DLD1 (cell line): ENCODE results near the gene EMC6.
"Not testable (repeated sequence)": the region's sequence is repeated elsewhere in the genome, so short reads cannot be mapped to it uniquely, and the experiment has no call there.

ENCODE experiments used
- in situ Hi-C: cut with HindIII; loops from 2 replicates; pipeline ENCODE4 v1.10.0; 2017; ENCODE audit warnings: low sequenced_read_pairs

Gene EMC6

GRCh38 chr17:3679531-3680126, 11.0 kb downstream of the EMC6 start:
- in situ Hi-C loops, result no loop called here

GRCh38 chr17:3681057-3681456, 12.4 kb downstream of the EMC6 start:
- in situ Hi-C loops, result no loop called here

DNA sequence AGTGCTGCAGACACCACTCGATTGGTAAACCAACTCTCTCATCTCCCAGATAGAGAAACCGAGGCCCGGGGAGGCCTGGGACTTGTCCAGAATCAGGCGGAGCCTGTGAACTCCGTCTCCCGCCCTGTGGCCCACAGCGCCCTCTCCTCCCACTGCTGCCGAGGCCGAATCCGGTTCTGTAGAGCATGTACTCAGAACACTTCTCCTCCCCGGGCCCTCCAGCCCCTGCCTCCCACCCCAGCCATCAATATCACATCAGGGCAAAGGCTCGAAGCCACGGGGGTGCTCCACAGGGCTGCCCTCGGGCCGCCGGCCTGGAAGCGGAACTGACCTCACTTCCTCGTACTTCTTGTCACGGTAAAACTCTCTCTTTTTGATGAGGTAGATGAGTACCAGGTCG, 13.0 kb downstream of the EMC6 start:
- in situ Hi-C loops, result no loop called here

- in situ Hi-C loops, result no loop called here
These were observed 13.4 kb downstream of the EMC6 start for GRCh38 chr17:3682033-3682432.

DNA sequence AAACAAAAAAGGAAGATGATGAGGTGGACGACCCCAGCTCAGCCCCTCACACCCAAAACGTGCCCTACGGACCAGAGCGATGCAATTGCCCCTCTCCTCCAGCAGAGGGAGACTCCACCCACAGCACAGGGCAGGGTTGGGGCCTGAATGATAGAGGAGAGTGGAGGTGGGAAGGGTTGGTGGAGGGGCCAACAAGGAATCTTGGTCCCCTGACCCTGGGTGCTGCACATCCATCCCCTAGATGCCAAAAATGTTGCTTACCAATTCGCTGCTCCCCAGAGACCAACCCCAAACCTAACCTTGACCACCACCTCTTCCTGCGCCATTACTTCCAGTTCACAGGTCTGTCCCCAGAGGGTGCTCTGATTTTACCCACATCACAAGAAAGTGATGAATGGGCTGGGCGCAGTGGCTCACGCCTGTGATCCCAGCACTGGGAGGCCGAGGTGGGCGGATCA, 14.5 kb downstream of the EMC6 start:
- in situ Hi-C loops, result no loop called here

DNA sequence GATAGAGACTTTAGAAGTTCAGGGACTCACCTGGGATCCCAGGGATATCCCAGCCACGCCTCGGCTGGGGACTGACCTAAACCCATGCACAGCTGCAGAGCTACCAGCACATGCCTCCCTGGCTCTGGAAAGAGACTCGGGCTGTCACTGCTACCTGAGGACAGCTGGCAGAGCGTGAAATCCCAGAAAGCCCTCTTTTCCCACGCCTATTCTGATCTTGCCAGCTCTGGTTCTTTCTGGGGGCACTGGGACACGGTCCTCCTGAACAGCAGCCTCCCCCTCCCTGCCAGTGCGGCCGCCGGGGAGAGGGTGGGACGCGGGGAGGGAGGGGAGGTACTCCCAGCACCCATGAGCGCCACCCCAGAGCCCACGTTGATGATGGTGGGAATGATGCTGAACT, 16.6 kb downstream of the EMC6 start:
- in situ Hi-C loops, result no loop called here

- in situ Hi-C loops, result no loop called here
These were observed 19.5 kb downstream of the EMC6 start for GRCh38 chr17:3688027-3688553.

DNA sequence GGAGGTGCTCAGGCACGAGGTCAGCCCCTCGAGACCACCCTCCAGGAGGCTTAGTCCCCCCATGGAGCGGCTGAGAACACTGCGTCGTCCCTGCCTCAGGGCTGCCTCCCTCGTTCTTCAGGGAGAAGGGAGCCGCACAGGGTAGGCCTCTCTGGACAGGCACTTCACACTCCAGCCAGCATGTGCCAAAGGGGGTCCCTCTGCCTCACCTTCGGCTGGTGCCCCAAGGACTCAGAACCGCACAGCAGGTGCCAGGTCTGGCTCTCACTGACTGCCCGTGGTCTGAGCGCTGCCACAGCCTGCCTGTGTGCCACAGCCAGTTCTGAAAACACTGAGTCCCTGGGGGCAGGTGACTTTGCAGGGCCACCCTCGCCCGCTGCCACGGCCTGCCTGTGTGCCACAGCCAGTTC, 20.2 kb downstream of the EMC6 start:
- in situ Hi-C loops, result no loop called here

DNA sequence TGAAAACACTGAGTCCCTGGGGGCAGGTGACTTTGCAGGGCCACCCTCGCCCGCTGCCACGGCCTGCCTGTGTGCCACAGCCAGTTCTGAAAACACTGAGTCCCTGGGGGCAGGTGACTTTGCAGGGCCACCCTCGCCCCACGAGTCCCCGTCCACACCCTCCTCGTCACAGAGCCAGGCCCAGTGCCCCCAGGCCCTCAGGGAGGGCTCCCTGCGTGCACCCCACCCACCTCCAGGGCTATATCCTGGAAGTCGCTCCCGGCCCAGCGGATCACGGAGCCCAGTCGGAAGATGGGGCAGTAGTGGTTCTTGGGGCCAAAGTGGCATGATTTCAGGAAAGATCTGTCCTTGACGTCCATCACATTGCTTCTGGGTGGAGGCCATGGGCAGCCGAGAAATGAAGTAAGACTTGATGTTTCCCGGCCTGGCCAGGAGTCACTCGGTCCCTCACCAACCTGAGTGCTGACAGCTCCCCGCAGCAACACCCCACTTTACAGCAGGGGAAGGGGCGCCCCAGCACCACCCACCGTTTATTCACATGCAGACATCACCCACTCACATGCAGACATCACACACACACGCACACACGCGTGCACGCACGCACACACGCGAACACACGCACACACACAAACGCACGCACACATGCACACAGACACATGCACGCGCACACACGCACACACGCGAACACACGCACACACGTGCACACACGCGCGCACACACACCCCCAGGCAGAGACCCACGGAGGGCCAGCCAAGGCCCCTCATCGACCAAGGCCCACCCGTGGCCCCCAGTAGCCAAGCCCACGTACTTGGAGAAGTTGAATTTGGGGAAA, 20.9 kb downstream of the EMC6 start:
- in situ Hi-C loops, result no loop called here

GRCh38 chr17:3690094-3690715, 21.6 kb downstream of the EMC6 start:
- in situ Hi-C loops, result no loop called here

- in situ Hi-C loops, result no loop called here
These were observed 23.0 kb downstream of the EMC6 start for GRCh38 chr17:3691617-3692067.

GRCh38 chr17:3692346-3692745, 23.7 kb downstream of the EMC6 start:
- in situ Hi-C loops, result no loop called here

GRCh38 chr17:3693141-3693540, 24.5 kb downstream of the EMC6 start:
- in situ Hi-C loops, result no loop called here

DNA sequence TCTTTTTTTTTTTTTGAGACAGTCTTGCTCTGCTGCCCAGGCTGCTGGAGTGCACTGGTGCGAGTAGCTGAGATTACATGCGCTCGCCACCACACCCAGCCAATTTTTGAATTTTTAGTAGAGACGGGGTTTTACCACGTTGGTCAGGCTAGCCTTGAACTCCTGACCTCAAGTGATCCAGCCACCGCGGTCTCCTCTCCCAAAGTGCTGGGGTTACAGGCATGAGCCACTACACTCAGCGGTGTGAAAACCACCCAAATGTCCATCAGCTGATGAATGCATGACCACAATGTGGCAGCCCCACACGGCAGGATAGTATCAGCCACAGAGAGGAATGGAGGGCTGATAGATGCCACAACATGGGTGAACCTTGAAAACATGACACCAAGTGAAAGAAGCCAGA, 25.2 kb downstream of the EMC6 start:
- in situ Hi-C loops, result no loop called here

GRCh38 chr17:3695129-3695722, 26.6 kb downstream of the EMC6 start:
- in situ Hi-C loops, result no loop called here

DNA sequence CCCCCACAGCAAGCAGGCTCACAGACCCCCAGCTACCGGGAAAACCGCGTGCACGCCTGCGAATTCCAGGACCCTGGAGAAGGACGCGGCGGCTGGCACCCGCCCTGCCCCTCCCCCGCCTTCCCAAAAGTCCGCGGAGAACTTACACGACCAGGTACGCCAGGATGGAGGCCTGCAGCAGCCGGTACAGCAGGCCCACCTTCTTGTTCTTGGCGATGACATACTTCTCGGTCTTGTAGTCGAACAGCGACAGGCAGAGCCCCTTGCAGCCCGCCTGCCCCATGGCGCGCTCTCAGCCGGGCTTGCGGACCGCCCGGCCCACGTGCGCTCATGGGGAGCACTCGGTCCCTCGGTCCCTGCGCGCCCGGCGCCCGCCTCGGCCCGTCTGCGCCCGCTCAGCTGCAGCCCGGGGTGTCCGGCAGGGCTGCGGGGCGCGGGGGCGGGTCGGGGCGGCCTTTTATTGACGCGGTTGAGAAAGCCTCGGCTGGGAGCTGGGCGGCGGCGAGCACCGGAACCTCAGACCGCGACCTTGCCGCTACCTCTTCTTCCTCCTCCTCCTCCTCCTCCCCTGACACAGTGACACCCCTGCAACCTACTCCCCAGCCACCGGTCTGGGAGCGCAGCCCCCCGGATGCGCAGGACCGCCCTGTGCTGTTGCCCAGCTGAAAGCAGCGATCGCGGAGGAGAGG, 27.3 kb downstream of the EMC6 start, which contains the start of gene P2RX5:
TSS of gene P2RX5 (minus strand) at position 433 of the 689 bp plus-strand sequence. CDS start at position 283, 150 bp downstream.
- in situ Hi-C loops, result no loop called here

- in situ Hi-C loops, result no loop called here
These were observed 28.5 kb downstream of the EMC6 start for GRCh38 chr17:3697103-3697476.

GRCh38 chr17:3698139-3698538, 29.5 kb downstream of the EMC6 start:
- in situ Hi-C loops, result no loop called here

- in situ Hi-C loops, result no loop called here
These were observed 31.3 kb downstream of the EMC6 start for GRCh38 chr17:3699951-3700350.

DNA sequence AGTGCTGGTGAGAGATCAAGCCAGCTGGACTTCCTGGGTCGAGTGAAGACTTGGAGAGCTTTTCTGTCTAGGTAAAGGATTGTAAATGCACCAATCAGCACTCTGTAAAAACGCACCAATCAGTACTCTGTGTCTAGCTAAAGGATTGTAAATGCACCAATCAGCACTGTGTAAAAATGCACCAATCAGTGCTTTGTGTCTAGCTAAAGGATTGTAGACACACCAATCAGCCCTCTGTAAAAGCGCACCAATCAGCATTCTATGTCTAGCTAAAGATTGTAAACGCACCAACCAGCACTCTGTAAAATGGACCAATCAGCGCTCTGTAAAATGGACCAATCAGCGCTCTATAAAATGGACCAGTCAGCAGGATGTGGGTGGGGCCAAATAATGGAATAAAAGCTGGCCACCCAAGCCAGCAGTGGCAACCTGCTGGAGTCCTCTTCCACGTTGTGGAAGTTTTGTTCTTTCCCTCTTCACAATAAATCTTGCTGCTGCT, 33.5 kb downstream of the EMC6 start:
- in situ Hi-C loops, result not testable (repeated sequence)
